ENCODE results near the gene TMF1. TPM values are rescaled to one million over a fixed set of nuclear protein-coding genes. Genes with fewer than 3 reads are reported as not detected.

Gene TMF1
- total RNA-seq, 1 donor from 2014 or later, result 18.8 TPM

DNA sequence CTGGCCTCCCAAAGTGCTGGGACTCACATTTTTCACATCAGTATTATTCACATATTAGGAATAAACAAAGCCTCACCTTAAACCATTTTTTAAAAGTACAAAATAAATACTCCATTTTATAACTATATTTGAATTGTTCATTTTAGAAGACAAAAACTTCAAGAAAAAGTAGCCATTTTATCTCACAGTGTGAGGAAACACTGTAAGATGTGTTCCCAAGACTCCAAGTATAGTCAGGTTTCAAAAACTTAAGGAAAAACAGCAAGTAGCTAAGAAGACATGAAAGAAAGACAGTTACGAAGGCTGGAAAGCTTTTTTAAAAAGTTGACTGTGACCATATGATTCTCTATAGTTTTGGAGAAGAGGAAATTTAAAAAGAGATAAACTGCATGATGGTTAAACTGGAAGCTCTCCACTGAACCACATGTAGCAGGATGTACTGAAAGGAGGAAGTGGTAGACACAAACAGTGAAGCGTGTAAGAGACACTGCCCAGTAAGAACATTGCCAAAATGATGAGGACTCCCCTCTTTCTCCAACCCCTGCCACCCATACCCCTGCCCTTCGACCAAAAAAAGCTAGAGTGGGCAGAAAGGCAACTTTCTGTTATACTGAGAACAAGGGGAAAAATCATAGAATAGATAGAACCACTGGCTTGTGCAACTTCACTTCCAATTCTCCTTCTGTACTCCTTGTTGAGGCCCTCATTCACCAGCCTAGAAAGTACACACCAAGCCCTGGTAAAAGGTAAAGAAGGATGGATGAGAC is 6.2 kb upstream of the TMF1 start:
- DNase-seq, result no peak
- TF ChIP-seq, protein P1, sequence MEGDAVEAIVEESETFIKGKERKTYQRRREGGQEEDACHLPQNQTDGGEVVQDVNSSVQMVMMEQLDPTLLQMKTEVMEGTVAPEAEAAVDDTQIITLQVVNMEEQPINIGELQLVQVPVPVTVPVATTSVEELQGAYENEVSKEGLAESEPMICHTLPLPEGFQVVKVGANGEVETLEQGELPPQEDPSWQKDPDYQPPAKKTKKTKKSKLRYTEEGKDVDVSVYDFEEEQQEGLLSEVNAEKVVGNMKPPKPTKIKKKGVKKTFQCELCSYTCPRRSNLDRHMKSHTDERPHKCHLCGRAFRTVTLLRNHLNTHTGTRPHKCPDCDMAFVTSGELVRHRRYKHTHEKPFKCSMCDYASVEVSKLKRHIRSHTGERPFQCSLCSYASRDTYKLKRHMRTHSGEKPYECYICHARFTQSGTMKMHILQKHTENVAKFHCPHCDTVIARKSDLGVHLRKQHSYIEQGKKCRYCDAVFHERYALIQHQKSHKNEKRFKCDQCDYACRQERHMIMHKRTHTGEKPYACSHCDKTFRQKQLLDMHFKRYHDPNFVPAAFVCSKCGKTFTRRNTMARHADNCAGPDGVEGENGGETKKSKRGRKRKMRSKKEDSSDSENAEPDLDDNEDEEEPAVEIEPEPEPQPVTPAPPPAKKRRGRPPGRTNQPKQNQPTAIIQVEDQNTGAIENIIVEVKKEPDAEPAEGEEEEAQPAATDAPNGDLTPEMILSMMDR (IDR thresholded peaks at IDR 0.05; ENCODE audit: partially characterized antibody, unreplicated experiment), result no peak
- Mint-ChIP-seq H3K9me3 (ENCODE audit: unreplicated experiment) (no peaks in the 10 kb centered on the region), H3K27ac (ENCODE audit: unreplicated experiment) (no peak overlapping the region), H3K36me3 (ENCODE audit: unreplicated experiment) (peaks cover 9% of the 10 kb centered on the region), H3K4me3 (ENCODE audit: unreplicated experiment) (no peak overlapping the region), H3K27me3 (ENCODE audit: unreplicated experiment) (no peaks in the 10 kb centered on the region), H3K4me1 (ENCODE audit: low read depth, unreplicated experiment) (no peaks in the 10 kb centered on the region)

- Mint-ChIP-seq H3K27ac (ENCODE audit: unreplicated experiment) (peak overlapping the region; percentile 93), H3K4me1 (ENCODE audit: low read depth, unreplicated experiment) (peaks cover 8% of the 10 kb centered on the region), H3K4me3 (ENCODE audit: unreplicated experiment) (peak overlapping the region; percentile 96), H3K36me3 (ENCODE audit: unreplicated experiment) (no peaks in the 10 kb centered on the region), H3K9me3 (ENCODE audit: unreplicated experiment) (peaks cover 10% of the 10 kb centered on the region), H3K27me3 (ENCODE audit: unreplicated experiment) (no peaks in the 10 kb centered on the region)
- TF ChIP-seq, protein P1 (IDR thresholded peaks at IDR 0.05; ENCODE audit: partially characterized antibody, unreplicated experiment), result no peak
- no peak for DNase-seq
Observed at GRCh38 chr3:69052472-69052898, 352 bp upstream of the TMF1 start.

DNA sequence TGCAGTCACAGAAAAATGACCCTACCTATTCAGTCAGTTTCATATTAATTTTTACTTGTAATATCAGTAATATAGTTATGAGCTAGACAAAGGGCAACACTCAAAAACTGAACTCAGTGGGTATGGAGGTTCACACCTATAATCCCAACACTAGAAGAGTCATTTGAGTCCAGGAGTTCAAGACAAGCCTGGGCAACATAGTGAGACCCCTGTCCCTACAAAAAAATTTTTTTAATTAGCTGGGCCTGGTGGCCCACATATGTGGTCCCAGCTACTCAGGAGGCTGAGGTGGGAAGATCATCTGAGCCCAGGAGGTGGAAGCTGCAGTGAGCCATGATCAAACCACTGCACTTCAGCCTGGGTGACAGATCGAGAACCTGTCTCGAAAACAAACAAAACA is 3.1 kb downstream of the TMF1 start:
- H3K27me3 Mint-ChIP-seq (ENCODE audit: unreplicated experiment), result no peaks in the 10 kb centered on the region
- H3K4me1 Mint-ChIP-seq (ENCODE audit: low read depth, unreplicated experiment), result peaks cover 8% of the 10 kb centered on the region
- H3K27ac Mint-ChIP-seq (ENCODE audit: unreplicated experiment), result no peak overlapping the region

DNA sequence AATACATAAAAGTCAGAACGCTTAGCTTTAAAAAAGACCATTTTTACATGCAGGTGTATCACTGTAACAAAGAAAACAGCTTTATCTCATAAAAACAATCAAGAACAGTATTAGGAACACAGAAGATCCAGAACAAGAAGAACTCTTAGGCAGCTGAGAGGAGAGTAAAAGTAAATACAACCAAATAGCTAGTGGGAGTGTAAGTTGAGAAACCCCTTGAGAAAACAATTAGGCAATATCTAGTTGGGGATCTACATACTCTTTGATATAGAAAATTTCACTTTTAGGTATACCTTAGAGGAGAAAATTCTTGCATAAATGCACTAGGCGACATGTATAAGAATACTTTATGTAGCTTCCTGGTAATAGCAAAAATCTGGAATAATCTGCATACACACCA is 7.5 kb downstream of the TMF1 start:
- Mint-ChIP-seq H3K27me3 (ENCODE audit: unreplicated experiment) (no peaks in the 10 kb centered on the region), H3K4me1 (ENCODE audit: low read depth, unreplicated experiment) (no peaks in the 10 kb centered on the region), H3K27ac (ENCODE audit: unreplicated experiment) (no peak overlapping the region), H3K4me3 (ENCODE audit: unreplicated experiment) (no peak overlapping the region), H3K36me3 (ENCODE audit: unreplicated experiment) (no peaks in the 10 kb centered on the region), H3K9me3 (ENCODE audit: unreplicated experiment) (no peaks in the 10 kb centered on the region)
- DNase-seq, result no peak
- TF ChIP-seq, protein P1 (IDR thresholded peaks at IDR 0.05; ENCODE audit: partially characterized antibody, unreplicated experiment), result no peak

More for the DNA sequence above, 3.1 kb downstream of the TMF1 start:
- no peak overlapping the region for H3K4me3 Mint-ChIP-seq (ENCODE audit: unreplicated experiment)
- H3K9me3 Mint-ChIP-seq (ENCODE audit: unreplicated experiment), result peaks cover 10% of the 10 kb centered on the region
- TF ChIP-seq, protein P1 (IDR thresholded peaks at IDR 0.05; ENCODE audit: partially characterized antibody, unreplicated experiment), result no peak
- DNase-seq, result no peak
- H3K36me3 Mint-ChIP-seq (ENCODE audit: unreplicated experiment), result no peaks in the 10 kb centered on the region

DNA sequence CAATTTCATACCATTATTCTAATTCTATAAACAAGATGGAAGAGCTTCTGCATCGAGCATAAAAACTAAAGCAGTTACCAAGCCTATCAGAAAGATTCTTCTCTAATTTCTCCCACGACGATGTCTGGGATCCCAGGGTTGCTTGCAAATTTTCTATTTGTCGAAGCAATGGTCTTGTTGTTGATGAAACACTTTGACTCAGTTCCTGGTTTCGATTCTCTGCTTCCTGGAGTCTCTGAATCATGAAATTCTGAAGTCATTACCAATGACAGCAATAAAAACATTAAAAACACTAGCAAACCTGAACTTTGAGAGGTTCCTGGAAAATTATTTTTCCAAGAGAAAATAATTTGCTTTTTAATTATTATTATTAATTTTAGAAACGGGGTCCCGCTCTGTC is 18.7 kb downstream of the TMF1 start:
- H3K4me3 Mint-ChIP-seq (ENCODE audit: unreplicated experiment), result no peak overlapping the region
- no peaks in the 10 kb centered on the region for H3K36me3 Mint-ChIP-seq (ENCODE audit: unreplicated experiment)
- no peaks in the 10 kb centered on the region for H3K4me1 Mint-ChIP-seq (ENCODE audit: low read depth, unreplicated experiment)
- TF ChIP-seq, protein P1 (IDR thresholded peaks at IDR 0.05; ENCODE audit: partially characterized antibody, unreplicated experiment), result no peak
- H3K27me3 Mint-ChIP-seq (ENCODE audit: unreplicated experiment), result peaks cover 2% of the 10 kb centered on the region
- H3K27ac Mint-ChIP-seq (ENCODE audit: unreplicated experiment), result no peak overlapping the region
- no peaks in the 10 kb centered on the region for H3K9me3 Mint-ChIP-seq (ENCODE audit: unreplicated experiment)
- DNase-seq, result no peak
